Adrenal gland (tissue), 5 donors: ENCODE measurements around the gene NUP93.

Experiments
- POLR2A ChIP-seq, 2 donors: fragments of 450-650 bp; IDR thresholded peaks; one replicate each; pipeline ENCODE4 v1.6.1; 2017; ENCODE audit warnings: antibody characterized with exemption in 2 of 2, mild to moderate bottlenecking in 2 of 2, moderate library complexity in 1 of 2
- TF ChIP-seq, protein P1 (sequence below), 6 experiments: fragments of 450-650 bp in 4 of 6; fragments of 200-600 bp in 2 of 6; sonication (generic) in 1 of 6; IDR thresholded peaks; 1 replicate in 5 of 6; 2 replicates in 1 of 6; pipeline versions ENCODE4 v1.5.1 to v1.8.0; 2016 to 2021; ENCODE audit warnings: antibody characterized with exemption in 6 of 6, mild to moderate bottlenecking in 2 of 6, moderate library complexity in 1 of 6
- donor health status: DM: no; HTN: no; CAD: no.

- TF ChIP-seq, protein P1, sequence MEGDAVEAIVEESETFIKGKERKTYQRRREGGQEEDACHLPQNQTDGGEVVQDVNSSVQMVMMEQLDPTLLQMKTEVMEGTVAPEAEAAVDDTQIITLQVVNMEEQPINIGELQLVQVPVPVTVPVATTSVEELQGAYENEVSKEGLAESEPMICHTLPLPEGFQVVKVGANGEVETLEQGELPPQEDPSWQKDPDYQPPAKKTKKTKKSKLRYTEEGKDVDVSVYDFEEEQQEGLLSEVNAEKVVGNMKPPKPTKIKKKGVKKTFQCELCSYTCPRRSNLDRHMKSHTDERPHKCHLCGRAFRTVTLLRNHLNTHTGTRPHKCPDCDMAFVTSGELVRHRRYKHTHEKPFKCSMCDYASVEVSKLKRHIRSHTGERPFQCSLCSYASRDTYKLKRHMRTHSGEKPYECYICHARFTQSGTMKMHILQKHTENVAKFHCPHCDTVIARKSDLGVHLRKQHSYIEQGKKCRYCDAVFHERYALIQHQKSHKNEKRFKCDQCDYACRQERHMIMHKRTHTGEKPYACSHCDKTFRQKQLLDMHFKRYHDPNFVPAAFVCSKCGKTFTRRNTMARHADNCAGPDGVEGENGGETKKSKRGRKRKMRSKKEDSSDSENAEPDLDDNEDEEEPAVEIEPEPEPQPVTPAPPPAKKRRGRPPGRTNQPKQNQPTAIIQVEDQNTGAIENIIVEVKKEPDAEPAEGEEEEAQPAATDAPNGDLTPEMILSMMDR (IDR thresholded peaks at IDR 0.05): no peak
- TF ChIP-seq POLR2A (IDR thresholded peaks at IDR 0.05): no peak
These were observed 144.9 kb downstream of the NUP93 start for GRCh38 chr16:56874800-56875199.
